H9 (cell line): ENCODE results near the gene C5orf22. TPM values are rescaled to one million over a fixed set of nuclear protein-coding genes. Genes with fewer than 3 reads are reported as not detected.

Experiments
- DNase-seq: peaks from one replicate; pipeline ENCODE4 v3.0.0-alpha.2; 2017
- H2AFZ ChIP-seq: one replicate; pipeline ENCODE4 v1.6.1; 2013; ENCODE audit warnings: mild to moderate bottlenecking, low read length, control low read depth, moderate library complexity
- H2AK5ac ChIP-seq: 2 replicates; pipeline ENCODE4 v1.6.1; 2013; ENCODE audit warnings: low read length, control low read depth, mixed read lengths; ENCODE audit not compliant: insufficient read length
- H2BK120ac ChIP-seq: one replicate; pipeline ENCODE4 v1.6.1; 2013; ENCODE audit warnings: low read depth, mild to moderate bottlenecking, low read length, control low read depth, inconsistent platforms; ENCODE audit not compliant: poor library complexity, severe bottlenecking
- H2BK12ac ChIP-seq: 2 replicates; pipeline ENCODE4 v1.6.1; 2013; ENCODE audit warnings: low read length, control low read depth, mixed read lengths, low read depth; ENCODE audit not compliant: insufficient read length
- H2BK15ac ChIP-seq: 2 replicates; pipeline ENCODE4 v1.6.1; 2013; ENCODE audit warnings: low read depth, low read length, control low read depth
- H2BK20ac ChIP-seq: one replicate; pipeline ENCODE4 v1.6.1; 2013; ENCODE audit warnings: low read depth, mild to moderate bottlenecking, low read length, control low read depth, inconsistent platforms; ENCODE audit not compliant: poor library complexity, severe bottlenecking
- H2BK5ac ChIP-seq: 2 replicates; pipeline ENCODE4 v1.6.1; 2013; ENCODE audit warnings: low read length, control low read depth, mixed read lengths; ENCODE audit not compliant: insufficient read length
- H3K14ac ChIP-seq: 2 replicates; pipeline ENCODE4 v1.6.1; 2013; ENCODE audit warnings: low read length, control low read depth; ENCODE audit not compliant: insufficient read depth
- H3K18ac ChIP-seq: 2 replicates; pipeline ENCODE4 v1.6.1; 2013; ENCODE audit warnings: low read depth, mild to moderate bottlenecking, mixed read lengths, low read length, control low read depth; ENCODE audit not compliant: insufficient read length
- H3K23ac ChIP-seq: 2 replicates; pipeline ENCODE4 v1.6.1; 2013; ENCODE audit warnings: low read length, control low read depth, mixed read lengths, low read depth; ENCODE audit not compliant: insufficient read length
- H3K23me2 ChIP-seq: 2 replicates; pipeline ENCODE4 v1.6.1; 2013; ENCODE audit warnings: low read depth, mild to moderate bottlenecking, mixed read lengths, low read length, control low read depth; ENCODE audit not compliant: insufficient read length, poor library complexity, severe bottlenecking
- H3K27ac ChIP-seq: 2 replicates; pipeline ENCODE4 v1.5.1; 2013; ENCODE audit warnings: low read length, control low read depth, mixed read lengths, low read depth; ENCODE audit not compliant: insufficient read length
- H3K27me3 ChIP-seq: 2 replicates; pipeline ENCODE4 v1.6.1; 2013; ENCODE audit warnings: low read length, control low read depth, inconsistent platforms; ENCODE audit not compliant: insufficient read depth
- H3K4ac ChIP-seq: 2 replicates; pipeline ENCODE4 v1.6.1; 2013; ENCODE audit warnings: low read depth, mild to moderate bottlenecking, control low read depth, inconsistent platforms, low read length, moderate library complexity
- H3K4me1 ChIP-seq: 2 replicates; pipeline ENCODE4 v1.6.1; 2013; ENCODE audit warnings: low read length, control low read depth, inconsistent platforms; ENCODE audit not compliant: insufficient read depth
- H3K4me2 ChIP-seq: 2 replicates; pipeline ENCODE4 v1.6.1; 2013; ENCODE audit warnings: low read length, control low read depth, mixed read lengths; ENCODE audit not compliant: insufficient read length, insufficient read depth
- H3K56ac ChIP-seq: 2 replicates; pipeline ENCODE4 v1.6.1; 2013; ENCODE audit warnings: low read depth, mild to moderate bottlenecking, mixed read lengths, low read length, control low read depth; ENCODE audit not compliant: insufficient read length
- H3K79me1 ChIP-seq: 2 replicates; pipeline ENCODE4 v1.6.1; 2013; ENCODE audit warnings: low read depth, mild to moderate bottlenecking, moderate library complexity, low read length, control low read depth, inconsistent platforms; ENCODE audit not compliant: insufficient read depth, poor library complexity, severe bottlenecking
- H3K79me2 ChIP-seq: 2 replicates; pipeline ENCODE4 v1.6.1; 2013; ENCODE audit warnings: low read length, control low read depth, inconsistent platforms; ENCODE audit not compliant: insufficient read depth
- H3K9ac ChIP-seq: 2 replicates; pipeline ENCODE4 v1.6.1; 2013; ENCODE audit warnings: low read length, control low read depth, mixed read lengths; ENCODE audit not compliant: insufficient read length; ENCODE audit errors: extremely low read depth
- H3K9me3 ChIP-seq: one replicate; pipeline ENCODE4 v1.6.1; 2013; ENCODE audit warnings: low read depth, low read length, inconsistent platforms; ENCODE audit not compliant: control insufficient read depth
- H3T11ph ChIP-seq: one replicate; pipeline ENCODE4 v1.6.1; 2013; ENCODE audit warnings: mild to moderate bottlenecking, low read length, control low read depth, inconsistent platforms
- H4K20me1 ChIP-seq: one replicate; pipeline ENCODE4 v1.6.1; 2013; ENCODE audit not compliant: control insufficient read depth, insufficient read length, insufficient read depth
- H4K5ac ChIP-seq: 2 replicates; pipeline ENCODE4 v1.6.1; 2013; ENCODE audit warnings: low read depth, mild to moderate bottlenecking, mixed read lengths, low read length, control low read depth; ENCODE audit not compliant: insufficient read length
- H4K8ac ChIP-seq: replicated peaks from 2 replicates; pipeline ENCODE4 v1.6.1; 2013; ENCODE audit warnings: low read length, control low read depth, mixed read lengths, low read depth; ENCODE audit not compliant: insufficient read length
- H4K91ac ChIP-seq: 2 replicates; pipeline ENCODE4 v1.6.1; 2013; ENCODE audit warnings: low read depth, mild to moderate bottlenecking, moderate library complexity, mixed read lengths, low read length, control low read depth; ENCODE audit not compliant: insufficient read length
- H3K27ac Mint-ChIP-seq, 3 experiments: 2 replicates in 2 of 3; 3 replicates in 1 of 3; pipeline ENCODE4 v1.8.0; 2020 to 2021; ENCODE audit warnings: mixed read lengths in 3 of 3, mild to moderate bottlenecking in 1 of 3, moderate library complexity in 1 of 3
- H3K27me3 Mint-ChIP-seq: 2 replicates; pipeline ENCODE4 v1.8.0; 2021; ENCODE audit warnings: low read depth, mild to moderate bottlenecking, moderate library complexity, mixed read lengths
- H3K36me3 Mint-ChIP-seq, 3 experiments: 2 replicates in 2 of 3; 3 replicates in 1 of 3; pipeline ENCODE4 v1.8.0; 2020 to 2021; ENCODE audit warnings: low read depth in 3 of 3, mixed read lengths in 3 of 3; ENCODE audit not compliant: insufficient read depth in 1 of 3
- H3K4me1 Mint-ChIP-seq, 2 experiments: 2 replicates each; pipeline ENCODE4 v1.8.0; 2020; ENCODE audit warnings: mixed read lengths in 2 of 2
- H3K4me3 Mint-ChIP-seq, 2 experiments: 2 replicates in 1 of 2; 3 replicates in 1 of 2; pipeline ENCODE4 v1.8.0; 2020 to 2021; ENCODE audit warnings: mild to moderate bottlenecking in 2 of 2, mixed read lengths in 2 of 2, moderate library complexity in 1 of 2
- H3K9me3 Mint-ChIP-seq, 2 experiments: 2 replicates in 1 of 2; 3 replicates in 1 of 2; pipeline ENCODE4 v1.8.0; 2020; ENCODE audit warnings: mild to moderate bottlenecking in 2 of 2, mixed read lengths in 2 of 2, moderate library complexity in 1 of 2
- WGBS: extraction: QIAGEN DNeasy Blood & Tissue Kit; methylation state at CpG from one replicate; pipeline ENCODE4 v1.1.7; 2013; ENCODE audit warnings: missing lambda C conversion rate, low lambda C conversion rate, mixed read lengths; ENCODE audit not compliant: insufficient read length; ENCODE audit errors: extremely low coverage; 5-methylcytosine and 5-hydroxymethylcytosine counted together
- total RNA-seq: library from RNA; stranded (reverse); gene quantifications from 2 replicates; pipeline ENCODE4 v1.2.1, GENCODE V29; 2021
- TF ChIP-seq, protein P1 (sequence below): fragments of 200-600 bp; sonication (generic); conservative IDR thresholded peaks from 3 replicates; pipeline ENCODE4 v1.8.0; 2021; ENCODE audit warnings: antibody characterized with exemption, mild to moderate bottlenecking

C5orf22 gene
- total RNA-seq, 1 experiment from 2014 or later: 34.0 TPM

DNA sequence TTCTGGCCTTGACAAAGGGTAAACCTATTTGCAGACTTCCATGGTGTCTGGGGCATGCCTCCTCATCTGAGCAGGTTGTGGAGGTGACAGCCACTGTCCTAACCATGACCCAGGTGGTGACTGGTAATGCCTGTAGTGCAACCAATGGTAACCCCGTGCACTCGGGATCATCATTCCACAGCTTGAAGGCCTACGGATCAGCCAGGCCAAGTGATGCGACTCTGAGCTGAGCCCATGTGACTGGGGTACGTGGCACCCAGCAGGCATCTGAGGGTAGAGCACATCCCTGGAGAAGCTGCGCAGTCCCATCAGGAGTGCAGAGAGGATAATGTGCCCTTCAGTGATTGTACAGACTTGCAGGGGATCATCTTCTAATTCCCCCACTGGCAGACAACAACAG, 35.2 kb upstream of the C5orf22 start:
- H4K20me1 ChIP-seq: no peaks in the 10 kb centered on the region
- H3K9ac ChIP-seq: no peak overlapping the region

More for the DNA sequence above, 35.2 kb upstream of the C5orf22 start:
- Histone ChIP-seq H3K79me1 (no peaks in the 10 kb centered on the region), H4K8ac (no peak overlapping the region), H3K27me3 (no peaks in the 10 kb centered on the region; the same call in 1 of the 2 replicates), H2BK5ac (no peak overlapping the region), H3T11ph (no peak overlapping the region), H2BK12ac (no peak overlapping the region), H3K4me2 (no peak overlapping the region), H4K5ac (no peak overlapping the region), H2BK20ac (no peak overlapping the region), H2BK15ac (no peak overlapping the region), H3K79me2 (no peaks in the 10 kb centered on the region), H2AFZ (no peak overlapping the region), H3K23ac (no peak overlapping the region), H4K91ac (no peak overlapping the region), H3K18ac (no peak overlapping the region), H3K56ac (no peak overlapping the region), H2AK5ac (no peak overlapping the region), H3K23me2 (no peaks in the 10 kb centered on the region), H3K14ac (no peak overlapping the region), H2BK120ac (no peak overlapping the region), H3K4me1 (peaks cover 11% of the 10 kb centered on the region), H3K4ac (no peak overlapping the region), H3K9me3 (no peaks in the 10 kb centered on the region), H3K27ac (no peak overlapping the region)
- Mint-ChIP-seq H3K36me3 (peaks cover 17 to 93% (median 70%) of the 10 kb centered on the region in 3 experiments; a peak in 6 of 7 replicates), H3K4me3 (no peak overlapping the region), H3K27me3 (no peaks in the 10 kb centered on the region), H3K9me3 (no peaks in the 10 kb centered on the region), H3K27ac (no peak overlapping the region; a peak in 1 of 7 replicates), H3K4me1 (peaks cover 6 to 11% of the 10 kb centered on the region in 2 experiments)
- no CpG with 5 or more reads among the region's 6 CpGs for WGBS
- TF ChIP-seq, protein P1, sequence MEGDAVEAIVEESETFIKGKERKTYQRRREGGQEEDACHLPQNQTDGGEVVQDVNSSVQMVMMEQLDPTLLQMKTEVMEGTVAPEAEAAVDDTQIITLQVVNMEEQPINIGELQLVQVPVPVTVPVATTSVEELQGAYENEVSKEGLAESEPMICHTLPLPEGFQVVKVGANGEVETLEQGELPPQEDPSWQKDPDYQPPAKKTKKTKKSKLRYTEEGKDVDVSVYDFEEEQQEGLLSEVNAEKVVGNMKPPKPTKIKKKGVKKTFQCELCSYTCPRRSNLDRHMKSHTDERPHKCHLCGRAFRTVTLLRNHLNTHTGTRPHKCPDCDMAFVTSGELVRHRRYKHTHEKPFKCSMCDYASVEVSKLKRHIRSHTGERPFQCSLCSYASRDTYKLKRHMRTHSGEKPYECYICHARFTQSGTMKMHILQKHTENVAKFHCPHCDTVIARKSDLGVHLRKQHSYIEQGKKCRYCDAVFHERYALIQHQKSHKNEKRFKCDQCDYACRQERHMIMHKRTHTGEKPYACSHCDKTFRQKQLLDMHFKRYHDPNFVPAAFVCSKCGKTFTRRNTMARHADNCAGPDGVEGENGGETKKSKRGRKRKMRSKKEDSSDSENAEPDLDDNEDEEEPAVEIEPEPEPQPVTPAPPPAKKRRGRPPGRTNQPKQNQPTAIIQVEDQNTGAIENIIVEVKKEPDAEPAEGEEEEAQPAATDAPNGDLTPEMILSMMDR: no peak
- no peak for DNase-seq
